Mammary epithelial cell (primary cell): ENCODE data around the gene VNN1.

Experiments used
- CTCF ChIP-seq, 2 donors: IDR thresholded peaks in 1 of 2; conservative IDR thresholded peaks in 1 of 2; 2 replicates each; pipeline ENCODE4 v1.5.1; 2011 to 2012; ENCODE audit warnings: inconsistent platforms in 2 of 2, low read length in 2 of 2, mild to moderate bottlenecking in 2 of 2, control low read depth in 1 of 2, low read depth in 1 of 2; ENCODE audit not compliant: insufficient read depth in 1 of 2; ENCODE audit errors: extremely low read depth in 1 of 2
- EZH2 ChIP-seq: IDR thresholded peaks from 2 replicates; pipeline ENCODE4 v1.6.1; 2012; ENCODE audit warnings: low read length, inconsistent platforms, borderline replicate concordance

GRCh38 chr6:132673376-132674094 is 40.3 kb downstream of the VNN1 start:
- TF ChIP-seq CTCF (conservative IDR thresholded peaks at IDR 0.05 in 1 of 2, IDR thresholded peaks at IDR 0.05 in 1 of 2; ENCODE audit: extremely low read depth in 1 of 2, insufficient read depth in 1 of 2, low read depth in 1 of 2, low read length in 2 of 2) (no peak), EZH2 (no peak)
